ENCODE results near the gene HMGN2. TPM values are rescaled to one million over a fixed set of nuclear protein-coding genes. Genes with fewer than 3 reads are reported as not detected.

Gene HMGN2
- polyA plus RNA-seq, 1 donor (not counting 4 experiments of a cell fraction or from before 2014, with no cell fraction given): 130 TPM

GRCh38 chr1:26434161-26434752, 38.0 kb upstream of the HMGN2 start:
- TF ChIP-seq EZH2 (IDR thresholded peaks at IDR 0.05; ENCODE audit: low read length) (no peak), CTCF (optimal IDR thresholded peaks at IDR 0.05 in 1 of 3, IDR thresholded peaks at IDR 0.05 in 1 of 3, conservative IDR thresholded peaks at IDR 0.05 in 1 of 3; ENCODE audit: extremely low read depth in 1 of 3, insufficient read depth in 2 of 3, low read length in 3 of 3) (no peak)
- Histone ChIP-seq H3K79me2 (ENCODE audit: control insufficient read depth, insufficient read depth, low read length) (peaks cover 9% of the 10 kb centered on the region), H3K27me3 (ENCODE audit: control insufficient read depth, extremely low read depth, insufficient read depth, low read length) (no peaks in the 10 kb centered on the region), H3K9me3 (ENCODE audit: control insufficient read depth, low read depth, low read length) (no peaks in the 10 kb centered on the region), H3K9ac (ENCODE audit: control insufficient read depth, extremely low read depth, insufficient read depth, low read length) (no peak overlapping the region), H3K4me1 (ENCODE audit: control insufficient read depth, extremely low read depth, insufficient read depth, low read length) (peaks cover 20% of the 10 kb centered on the region), H3K36me3 (ENCODE audit: control insufficient read depth in 2 of 2, extremely low read depth in 1 of 2, insufficient read depth in 2 of 2, low read length in 2 of 2) (peaks cover 11 to 26% of the 10 kb centered on the region in 2 experiments), H4K20me1 (ENCODE audit: control insufficient read depth, extremely low read depth, insufficient read depth, low read length) (no peaks in the 10 kb centered on the region), H2AFZ (ENCODE audit: control insufficient read depth, low read length) (no peak overlapping the region), H3K9me1 (ENCODE audit: control insufficient read depth, extremely low read depth, insufficient read depth, low read length) (no peaks in the 10 kb centered on the region), H3K4me2 (ENCODE audit: control insufficient read depth, extremely low read depth, insufficient read depth, low read depth, low read length) (no peak overlapping the region), H3K4me3 (ENCODE audit: control insufficient read depth in 2 of 3, extremely low read depth in 1 of 3, insufficient read depth in 2 of 3, low read depth in 1 of 3, low read length in 3 of 3) (no peak overlapping the region), H3K27ac (ENCODE audit: control insufficient read depth, insufficient read depth, low read length) (no peak overlapping the region)
- DNase-seq (ENCODE audit: low read depth, low spot score) (no peak), FAIRE-seq (no peak)
- dilution Hi-C loops (cut with MboI; ENCODE audit: extremely low pct_ligation_motif_present, low sequenced_read_pairs): no loop called here

- Histone ChIP-seq H3K4me1 (ENCODE audit: control insufficient read depth, extremely low read depth, insufficient read depth, low read length) (peaks cover 10% of the 10 kb centered on the region), H3K79me2 (ENCODE audit: control insufficient read depth, insufficient read depth, low read length) (peaks cover 6% of the 10 kb centered on the region), H4K20me1 (ENCODE audit: control insufficient read depth, extremely low read depth, insufficient read depth, low read length) (no peaks in the 10 kb centered on the region), H3K27ac (ENCODE audit: control insufficient read depth, insufficient read depth, low read length) (no peak overlapping the region), H3K9me1 (ENCODE audit: control insufficient read depth, extremely low read depth, insufficient read depth, low read length) (no peaks in the 10 kb centered on the region), H3K27me3 (ENCODE audit: control insufficient read depth, extremely low read depth, insufficient read depth, low read length) (no peaks in the 10 kb centered on the region), H3K36me3 (ENCODE audit: control insufficient read depth in 2 of 2, extremely low read depth in 1 of 2, insufficient read depth in 2 of 2, low read length in 2 of 2) (peaks cover 24 to 45% of the 10 kb centered on the region in 2 experiments), H3K4me3 (ENCODE audit: control insufficient read depth in 2 of 3, extremely low read depth in 1 of 3, insufficient read depth in 2 of 3, low read depth in 1 of 3, low read length in 3 of 3) (no peak overlapping the region), H2AFZ (ENCODE audit: control insufficient read depth, low read length) (no peak overlapping the region), H3K4me2 (ENCODE audit: control insufficient read depth, extremely low read depth, insufficient read depth, low read depth, low read length) (no peak overlapping the region), H3K9ac (ENCODE audit: control insufficient read depth, extremely low read depth, insufficient read depth, low read length) (no peak overlapping the region), H3K9me3 (ENCODE audit: control insufficient read depth, low read depth, low read length) (no peaks in the 10 kb centered on the region)
- TF ChIP-seq CTCF (optimal IDR thresholded peaks at IDR 0.05 in 1 of 3, IDR thresholded peaks at IDR 0.05 in 1 of 3, conservative IDR thresholded peaks at IDR 0.05 in 1 of 3; ENCODE audit: extremely low read depth in 1 of 3, insufficient read depth in 2 of 3, low read length in 3 of 3) (no peak), EZH2 (IDR thresholded peaks at IDR 0.05; ENCODE audit: low read length) (no peak)
- FAIRE-seq (no peak), DNase-seq (ENCODE audit: low read depth, low spot score) (no peak)
- dilution Hi-C loops (cut with MboI; ENCODE audit: extremely low pct_ligation_motif_present, low sequenced_read_pairs): no loop called here
Measured at GRCh38 chr1:26438041-26438440, 34.2 kb upstream of the HMGN2 start.
